OCI-LY1 (cell line): ENCODE measurements around the gene DNAAF3.
"Not testable (repeated sequence)": the region's sequence is repeated elsewhere in the genome, so short reads cannot be mapped to it uniquely, and the experiment has no call there.

ENCODE experiments used
- H2AFZ ChIP-seq: fragments of 200-600 bp; sonication (generic), shearing (Covaris generic); 2 replicates; pipeline ENCODE4 v1.6.0; 2014; ENCODE audit warnings: antibody characterized with exemption, mild to moderate bottlenecking, low read length
- H3F3A ChIP-seq: fragments of 200-600 bp; sonication (generic), shearing (Covaris generic); 2 replicates; pipeline ENCODE4 v1.6.0; 2014; ENCODE audit warnings: mild to moderate bottlenecking, antibody characterized with exemption, low read length, moderate library complexity; ENCODE audit not compliant: insufficient read depth
- H3K27ac ChIP-seq: fragments of 200-600 bp; sonication (generic); 2 replicates; pipeline ENCODE4 v1.5.1; 2014; ENCODE audit warnings: low read length, mixed run types, mild to moderate bottlenecking, low read depth; ENCODE audit not compliant: poor library complexity, severe bottlenecking
- H3K27me3 ChIP-seq: fragments of 200-600 bp; sonication (generic); 2 replicates; pipeline ENCODE4 v1.6.0; 2014; ENCODE audit warnings: antibody characterized with exemption, mild to moderate bottlenecking, low read length, moderate library complexity; ENCODE audit not compliant: insufficient read depth
- H3K36me3 ChIP-seq: fragments of 200-600 bp; sonication (generic); 2 replicates; pipeline ENCODE4 v1.6.1; 2014; ENCODE audit warnings: mild to moderate bottlenecking, antibody characterized with exemption, low read length, moderate library complexity, mixed read lengths; ENCODE audit not compliant: insufficient read depth
- H3K4me1 ChIP-seq: fragments of 200-600 bp; sonication (generic); 2 replicates; pipeline ENCODE4 v1.5.1; 2014; ENCODE audit warnings: mild to moderate bottlenecking, low read length, moderate library complexity; ENCODE audit not compliant: insufficient read depth, severe bottlenecking
- H3K4me2 ChIP-seq: fragments of 200-600 bp; sonication (generic), shearing (Covaris generic); 2 replicates; pipeline ENCODE4 v1.6.1; 2014; ENCODE audit warnings: low read length
- H3K4me3 ChIP-seq: fragments of 200-600 bp; sonication (generic); 2 replicates; pipeline ENCODE4 v1.5.1; 2014; ENCODE audit warnings: low read length, low read depth, mild to moderate bottlenecking, mixed read lengths; ENCODE audit not compliant: poor library complexity, severe bottlenecking
- H3K79me2 ChIP-seq: fragments of 200-600 bp; shearing (Covaris generic); 2 replicates; pipeline ENCODE4 v1.6.1; 2016; ENCODE audit warnings: mixed run types, low read length, mixed read lengths; ENCODE audit not compliant: insufficient read depth
- H3K9ac ChIP-seq: fragments of 200-600 bp; sonication (generic), shearing (Covaris generic); 2 replicates; pipeline ENCODE4 v1.6.1; 2014; ENCODE audit warnings: mild to moderate bottlenecking, low read length, mixed read lengths
- H3K9me2 ChIP-seq: fragments of 200-600 bp; sonication (generic), shearing (Covaris generic); 2 replicates; pipeline ENCODE4 v1.6.1; 2014; ENCODE audit warnings: low read depth, mild to moderate bottlenecking, low read length, mixed read lengths
- H3K9me3 ChIP-seq: fragments of 200-600 bp; shearing (Covaris generic); 2 replicates; pipeline ENCODE4 v1.6.1; 2014; ENCODE audit warnings: low read length, mixed read lengths
- H4K20me1 ChIP-seq: fragments of 200-600 bp; sonication (generic), shearing (Covaris generic); 2 replicates; pipeline ENCODE4 v1.6.0; 2016; ENCODE audit warnings: mild to moderate bottlenecking, low read length; ENCODE audit not compliant: insufficient read depth
- CTCF ChIP-seq: fragments of 200-600 bp; sonication (generic), shearing (Covaris generic); IDR thresholded peaks from 2 replicates; pipeline ENCODE4 v1.5.1; 2017; ENCODE audit warnings: mild to moderate bottlenecking, antibody characterized with exemption, low read length, moderate library complexity, mixed read lengths
- EZH2 ChIP-seq: fragments of 200-600 bp; sonication (generic), shearing (Covaris generic); IDR thresholded peaks from 2 replicates; pipeline ENCODE4 v1.8.0; 2017; ENCODE audit warnings: borderline replicate concordance, mixed run types, mild to moderate bottlenecking, antibody characterized with exemption, low read length, moderate library complexity, mixed read lengths

Gene DNAAF3

GRCh38 chr19:55173186-55173713, 6.8 kb upstream of the DNAAF3 start:
- Histone ChIP-seq H3K27ac (no peak overlapping the region), H4K20me1 (no peaks in the 10 kb centered on the region), H3K4me1 (no peaks in the 10 kb centered on the region), H3K4me3 (peak overlapping the region; percentile 50), H3K9ac (no peak overlapping the region), H3K36me3 (no peaks in the 10 kb centered on the region), H3K27me3 (peaks cover 8% of the 10 kb centered on the region; the same call in 1 of the 2 replicates), H3K79me2 (no peaks in the 10 kb centered on the region), H3K4me2 (peak overlapping the region; percentile 59), H3K9me2 (no peaks in the 10 kb centered on the region), H3K9me3 (no peaks in the 10 kb centered on the region), H3F3A (no peaks in the 10 kb centered on the region), H2AFZ (no peak overlapping the region)
- TF ChIP-seq CTCF (no peak), EZH2 (no peak)

GRCh38 chr19:55172741-55173140, 6.3 kb upstream of the DNAAF3 start:
- Histone ChIP-seq H3K27me3 (peaks cover 8% of the 10 kb centered on the region; the same call in 1 of the 2 replicates), H3F3A (no peaks in the 10 kb centered on the region), H3K9me2 (no peaks in the 10 kb centered on the region), H4K20me1 (no peaks in the 10 kb centered on the region), H3K79me2 (no peaks in the 10 kb centered on the region), H3K9ac (no peak overlapping the region), H3K9me3 (no peaks in the 10 kb centered on the region), H3K4me3 (no peak overlapping the region), H2AFZ (no peak overlapping the region), H3K4me1 (no peaks in the 10 kb centered on the region), H3K4me2 (no peak overlapping the region), H3K36me3 (no peaks in the 10 kb centered on the region), H3K27ac (no peak overlapping the region)
- TF ChIP-seq EZH2 (no peak), CTCF (no peak)

- not testable (repeated sequence) for H3K9me2 ChIP-seq, H3K4me2 ChIP-seq, H4K20me1 ChIP-seq, H3K4me1 ChIP-seq, H3K9me3 ChIP-seq, H3F3A ChIP-seq, H3K36me3 ChIP-seq, H2AFZ ChIP-seq, H3K4me3 ChIP-seq, H3K27me3 ChIP-seq, H3K27ac ChIP-seq, H3K79me2 ChIP-seq, H3K9ac ChIP-seq
Measured at GRCh38 chr19:55172318-55172717, 5.9 kb upstream of the DNAAF3 start.

- TF ChIP-seq CTCF (no peak), EZH2 (no peak)
- no peak overlapping the region for H3K4me2 ChIP-seq
- H4K20me1 ChIP-seq, result no peaks in the 10 kb centered on the region
- H3K36me3 ChIP-seq, result no peaks in the 10 kb centered on the region
- no peaks in the 10 kb centered on the region for H3K9me3 ChIP-seq
- H3F3A ChIP-seq, result no peaks in the 10 kb centered on the region
- H3K27ac ChIP-seq, result no peak overlapping the region
- H3K9ac ChIP-seq, result no peak overlapping the region
- no peak overlapping the region for H3K4me3 ChIP-seq
- H3K79me2 ChIP-seq, result no peaks in the 10 kb centered on the region
- no peaks in the 10 kb centered on the region for H3K4me1 ChIP-seq
- H3K27me3 ChIP-seq, result peaks cover 8% of the 10 kb centered on the region; the same call in 1 of the 2 replicates
- no peaks in the 10 kb centered on the region for H3K9me2 ChIP-seq
- no peak overlapping the region for H2AFZ ChIP-seq
Measured at GRCh38 chr19:55171440-55171839, 5.0 kb upstream of the DNAAF3 start.
